DMS 273 (cell line): ENCODE results near the gene ADTRP.

Experiments
- DNase-seq: peaks from one replicate; lab custom pipeline; 2025; ENCODE audit not compliant: unreplicated experiment; lab: John Stamatoyannopoulos, UW

ADTRP gene

GRCh38 chr6:11774426-11774825, 4.2 kb downstream of the ADTRP start:
- no peak for DNase-seq

GRCh38 chr6:11773581-11773980, 5.0 kb downstream of the ADTRP start:
- DNase-seq = no peak

GRCh38 chr6:11773013-11773412, 5.6 kb downstream of the ADTRP start:
- no peak for DNase-seq

- no peak for DNase-seq
These were observed 6.3 kb downstream of the ADTRP start for GRCh38 chr6:11772109-11772825.

GRCh38 chr6:11771473-11772048, 7.0 kb downstream of the ADTRP start:
- no peak for DNase-seq

GRCh38 chr6:11770546-11771466, 7.8 kb downstream of the ADTRP start:
- DNase-seq = no peak

- DNase-seq = no peak
These were observed 8.6 kb downstream of the ADTRP start for GRCh38 chr6:11769811-11770545.

GRCh38 chr6:11769244-11769643, 9.4 kb downstream of the ADTRP start:
- no peak for DNase-seq

- DNase-seq = no peak
These were observed 10.4 kb downstream of the ADTRP start for GRCh38 chr6:11767978-11768756.

GRCh38 chr6:11767458-11767857, 11.1 kb downstream of the ADTRP start:
- DNase-seq = no peak

GRCh38 chr6:11766589-11767450, 11.8 kb downstream of the ADTRP start:
- DNase-seq = no peak

GRCh38 chr6:11766043-11766442, 12.6 kb downstream of the ADTRP start:
- no peak for DNase-seq

GRCh38 chr6:11764250-11764604, 14.4 kb downstream of the ADTRP start:
- no peak for DNase-seq

- no peak for DNase-seq
These were observed 14.9 kb downstream of the ADTRP start for GRCh38 chr6:11763460-11764249.

GRCh38 chr6:11762794-11763459, 15.7 kb downstream of the ADTRP start:
- DNase-seq = no peak

- no peak for DNase-seq
These were observed 16.6 kb downstream of the ADTRP start for GRCh38 chr6:11761744-11762620.

GRCh38 chr6:11760015-11760473, 18.6 kb downstream of the ADTRP start:
- no peak for DNase-seq
